ENCODE data around the gene NUDT14.

Gene NUDT14

DNA sequence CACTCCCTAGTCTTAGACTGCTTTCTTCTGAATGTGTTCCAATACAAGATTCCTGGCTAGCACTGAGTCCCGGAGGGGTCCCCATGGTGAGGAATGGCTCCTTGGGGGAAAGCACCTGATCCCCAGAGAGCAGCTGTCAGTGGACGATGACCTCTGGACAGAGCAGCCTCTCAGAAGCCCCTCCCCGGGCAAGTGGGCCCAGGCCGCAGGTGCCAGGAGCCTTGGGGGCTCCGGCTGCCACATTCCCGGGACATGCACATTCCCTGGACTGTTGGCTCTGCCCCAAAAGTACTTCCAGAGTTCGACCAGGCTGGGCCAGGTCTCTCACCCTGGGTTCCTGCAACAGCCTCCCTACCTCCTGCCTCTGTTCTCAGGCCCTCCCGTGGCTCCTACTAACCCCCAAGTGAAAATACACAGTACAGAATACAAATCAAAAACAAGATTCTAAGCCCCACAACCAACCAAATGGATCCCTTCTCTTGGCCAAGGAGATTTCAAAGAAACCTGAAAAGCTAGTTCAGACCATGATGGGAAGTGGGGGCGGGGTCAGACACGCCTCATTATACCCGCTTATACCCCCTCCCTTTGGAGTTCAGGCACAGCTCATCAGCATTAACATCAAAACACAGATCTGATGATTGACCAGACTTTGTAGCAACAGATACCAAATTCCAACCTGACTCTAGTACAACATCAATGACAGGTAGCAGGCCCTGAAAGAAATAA, 43.9 kb upstream of the NUDT14 start:
- Mint-ChIP-seq H3K4me3 (peak overlapping the region in 1 of 3 experiments; percentile 7), H3K36me3 (ENCODE audit: low read depth) (peaks cover 40% of the 10 kb centered on the region), H3K9me3 (no peaks in the 10 kb centered on the region), H3K27ac (peak overlapping the region in 2 of 3 experiments; percentile 26 to 95), H3K4me1 (peaks cover 4% of the 10 kb centered on the region), H3K27me3 (ENCODE audit: low read depth) (no peaks in the 10 kb centered on the region)
- TF ChIP-seq, protein P1, sequence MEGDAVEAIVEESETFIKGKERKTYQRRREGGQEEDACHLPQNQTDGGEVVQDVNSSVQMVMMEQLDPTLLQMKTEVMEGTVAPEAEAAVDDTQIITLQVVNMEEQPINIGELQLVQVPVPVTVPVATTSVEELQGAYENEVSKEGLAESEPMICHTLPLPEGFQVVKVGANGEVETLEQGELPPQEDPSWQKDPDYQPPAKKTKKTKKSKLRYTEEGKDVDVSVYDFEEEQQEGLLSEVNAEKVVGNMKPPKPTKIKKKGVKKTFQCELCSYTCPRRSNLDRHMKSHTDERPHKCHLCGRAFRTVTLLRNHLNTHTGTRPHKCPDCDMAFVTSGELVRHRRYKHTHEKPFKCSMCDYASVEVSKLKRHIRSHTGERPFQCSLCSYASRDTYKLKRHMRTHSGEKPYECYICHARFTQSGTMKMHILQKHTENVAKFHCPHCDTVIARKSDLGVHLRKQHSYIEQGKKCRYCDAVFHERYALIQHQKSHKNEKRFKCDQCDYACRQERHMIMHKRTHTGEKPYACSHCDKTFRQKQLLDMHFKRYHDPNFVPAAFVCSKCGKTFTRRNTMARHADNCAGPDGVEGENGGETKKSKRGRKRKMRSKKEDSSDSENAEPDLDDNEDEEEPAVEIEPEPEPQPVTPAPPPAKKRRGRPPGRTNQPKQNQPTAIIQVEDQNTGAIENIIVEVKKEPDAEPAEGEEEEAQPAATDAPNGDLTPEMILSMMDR (IDR thresholded peaks at IDR 0.05; ENCODE audit: unreplicated experiment in 3 of 3) = no peak

DNA sequence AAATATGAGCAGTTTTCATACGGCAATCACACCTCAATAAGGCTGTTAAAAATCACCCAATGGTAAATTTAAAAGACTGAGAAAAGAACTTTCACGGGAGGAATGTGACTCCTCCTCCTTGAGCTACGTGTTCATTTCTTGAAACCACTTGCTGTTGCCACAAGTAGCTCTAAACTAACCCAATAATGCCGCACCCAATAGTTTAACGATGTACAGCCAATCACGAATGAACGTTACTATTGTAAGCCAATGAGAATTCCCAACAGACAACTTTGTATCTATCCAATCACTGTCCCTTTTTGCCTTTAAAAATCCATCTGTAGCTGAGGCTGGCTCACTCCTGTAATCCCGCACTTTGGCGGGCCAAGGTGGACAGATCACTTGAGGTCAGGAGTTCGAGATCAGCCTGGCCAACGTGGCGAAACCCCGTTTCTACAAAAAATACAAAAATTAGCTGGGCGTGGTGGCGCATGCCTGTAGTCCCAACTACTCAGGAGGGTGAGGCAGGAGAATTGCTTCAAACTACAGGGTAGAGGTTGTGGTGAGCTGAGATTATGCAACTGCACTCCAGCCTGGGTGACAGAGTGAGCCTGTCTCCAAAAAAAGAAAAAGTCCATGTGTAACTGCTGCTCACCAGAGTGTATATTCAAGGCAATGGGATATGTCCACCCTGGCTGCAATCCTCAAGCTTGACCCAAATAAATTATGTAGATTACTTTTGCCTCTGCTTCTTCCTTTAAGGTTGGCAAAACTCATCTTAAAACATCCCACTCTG, 42.8 kb upstream of the NUDT14 start:
- H3K4me3 Mint-ChIP-seq = no peak overlapping the region
- TF ChIP-seq, protein P1 (IDR thresholded peaks at IDR 0.05; ENCODE audit: unreplicated experiment in 3 of 3) = no peak
- peaks cover 4% of the 10 kb centered on the region for H3K4me1 Mint-ChIP-seq
- H3K36me3 Mint-ChIP-seq (ENCODE audit: low read depth) = peaks cover 38% of the 10 kb centered on the region
- H3K27ac Mint-ChIP-seq = peak overlapping the region in 1 of 3 experiments; percentile 50
- H3K27me3 Mint-ChIP-seq (ENCODE audit: low read depth) = no peaks in the 10 kb centered on the region
- no peaks in the 10 kb centered on the region for H3K9me3 Mint-ChIP-seq

DNA sequence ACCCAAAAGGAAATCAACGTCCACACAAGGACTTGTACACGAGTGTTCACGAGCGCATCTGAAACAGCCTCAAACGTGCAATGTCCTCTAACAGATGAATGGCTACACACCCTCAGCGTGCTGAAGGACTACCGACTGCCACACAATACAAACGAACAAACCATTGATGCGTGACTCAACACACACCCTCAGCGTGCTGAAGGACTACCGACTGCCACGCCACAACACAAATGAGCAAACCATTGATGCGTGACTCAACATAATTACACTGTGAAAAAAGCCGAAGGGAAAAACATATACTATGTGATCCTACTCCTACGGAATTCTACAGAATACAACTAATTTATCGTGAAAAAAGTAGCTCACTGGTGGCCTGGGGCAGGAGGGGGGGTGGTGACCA, 42.1 kb upstream of the NUDT14 start:
- H3K9me3 Mint-ChIP-seq = no peaks in the 10 kb centered on the region
- H3K4me1 Mint-ChIP-seq = peaks cover 4% of the 10 kb centered on the region
- peaks cover 38% of the 10 kb centered on the region for H3K36me3 Mint-ChIP-seq (ENCODE audit: low read depth)
- no peaks in the 10 kb centered on the region for H3K27me3 Mint-ChIP-seq (ENCODE audit: low read depth)
- H3K27ac Mint-ChIP-seq = peak overlapping the region in 1 of 3 experiments; percentile 50
- H3K4me3 Mint-ChIP-seq = no peak overlapping the region
- TF ChIP-seq, protein P1 (IDR thresholded peaks at IDR 0.05; ENCODE audit: unreplicated experiment in 3 of 3) = no peak

GRCh38 chr14:105221598-105222178, 40.6 kb upstream of the NUDT14 start:
- Mint-ChIP-seq H3K27ac (no peak overlapping the region), H3K9me3 (no peaks in the 10 kb centered on the region), H3K27me3 (ENCODE audit: low read depth) (no peaks in the 10 kb centered on the region), H3K4me1 (peaks cover 4% of the 10 kb centered on the region), H3K4me3 (no peak overlapping the region), H3K36me3 (ENCODE audit: low read depth) (peaks cover 39% of the 10 kb centered on the region)
- TF ChIP-seq, protein P1 (IDR thresholded peaks at IDR 0.05; ENCODE audit: unreplicated experiment in 3 of 3) = no peak

DNA sequence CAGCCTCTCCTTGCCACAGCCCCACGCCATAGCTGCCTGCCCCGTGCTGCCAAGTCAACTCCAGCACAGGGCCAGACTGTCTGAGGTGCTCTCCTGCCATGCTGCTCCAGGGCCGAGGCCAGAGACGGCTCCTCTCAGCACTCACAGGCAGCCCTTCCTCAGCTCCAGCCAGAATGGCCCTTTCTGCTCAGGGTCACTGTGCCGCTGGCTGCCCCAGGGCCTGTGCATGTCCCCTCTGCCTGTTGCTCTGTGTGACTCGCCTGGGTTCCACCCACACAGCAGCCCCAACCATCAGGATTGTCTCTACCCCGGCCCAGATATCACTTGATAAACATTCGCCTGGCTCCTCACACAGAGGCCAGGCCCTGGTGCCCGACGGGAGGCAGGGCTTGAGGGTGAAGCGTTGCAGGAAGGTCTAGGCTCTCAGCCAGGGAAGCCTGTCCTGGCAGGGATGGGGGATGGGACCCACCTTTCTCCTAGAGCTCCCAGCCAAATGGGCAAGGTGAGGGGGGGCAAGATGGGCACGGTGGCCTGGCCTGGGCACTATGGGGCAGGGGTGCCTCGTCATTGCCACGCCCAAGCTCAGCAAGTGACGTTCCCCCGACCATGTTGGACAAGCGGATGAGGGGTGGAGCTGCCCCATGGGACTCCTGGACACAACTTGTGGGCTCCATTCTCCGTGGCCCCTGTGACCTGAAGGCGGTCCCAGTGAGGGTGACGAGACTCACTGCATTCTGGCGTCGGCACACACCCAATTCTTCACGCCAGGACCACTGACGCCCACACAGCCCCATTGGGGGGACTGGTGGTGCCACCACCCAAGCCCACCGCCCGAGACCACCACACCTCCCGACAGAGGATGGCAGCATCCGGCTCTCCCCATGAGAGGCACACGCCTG, 39.8 kb upstream of the NUDT14 start:
- H3K27ac Mint-ChIP-seq = no peak overlapping the region
- H3K4me1 Mint-ChIP-seq = peaks cover 4% of the 10 kb centered on the region

More for the DNA sequence above, 39.8 kb upstream of the NUDT14 start:
- Mint-ChIP-seq H3K4me3 (no peak overlapping the region), H3K36me3 (ENCODE audit: low read depth) (peaks cover 38% of the 10 kb centered on the region), H3K27me3 (ENCODE audit: low read depth) (no peaks in the 10 kb centered on the region), H3K9me3 (no peaks in the 10 kb centered on the region)
- TF ChIP-seq, protein P1 (IDR thresholded peaks at IDR 0.05; ENCODE audit: unreplicated experiment in 3 of 3) = no peak

Data from nephron (organoid).